GM18517 (cell line): Measurements from ENCODE around the gene ACVR2B.

Experiments
- ATAC-seq: cut with Tn5 transposase; IDR thresholded peaks from one replicate; pipeline ENCODE4 v1.9.1; 2021; ENCODE audit warnings: mild to moderate bottlenecking, moderate library complexity; ENCODE audit not compliant: unreplicated experiment

Gene ACVR2B

GRCh38 chr3:38524141-38524739 lies 70.5 kb downstream of the ACVR2B start:
- no peak for ATAC-seq

- no peak for ATAC-seq
Measured at GRCh38 chr3:38526792-38527191, 73.1 kb downstream of the ACVR2B start.

- ATAC-seq: no peak
Measured at GRCh38 chr3:38528457-38528856, 74.8 kb downstream of the ACVR2B start.

- ATAC-seq: no peak
Measured at GRCh38 chr3:38532529-38532928, 78.8 kb downstream of the ACVR2B start.

GRCh38 chr3:38533285-38533976 lies 79.7 kb downstream of the ACVR2B start:
- no peak for ATAC-seq

DNA sequence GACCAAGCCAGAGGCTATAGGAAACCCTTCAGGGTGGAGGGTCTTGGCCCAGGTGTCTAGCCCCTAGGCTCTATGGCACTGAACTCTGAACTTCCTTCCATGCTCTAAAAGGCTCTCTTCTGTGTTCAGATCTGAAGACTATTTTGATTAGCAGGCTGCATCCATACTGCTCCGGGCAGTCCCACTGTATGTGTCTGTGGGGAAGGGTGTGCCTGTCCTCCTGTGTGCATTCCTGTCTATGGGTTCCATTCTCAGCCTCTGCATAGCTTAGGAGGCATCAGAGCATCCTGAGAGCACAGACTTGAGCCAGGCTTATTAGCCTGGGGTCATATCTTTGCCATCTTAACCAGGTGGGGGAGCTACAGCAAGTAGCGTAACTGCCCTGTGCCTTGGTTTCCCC lies 80.5 kb downstream of the ACVR2B start:
- no peak for ATAC-seq

GRCh38 chr3:38534604-38535003 lies 80.9 kb downstream of the ACVR2B start:
- ATAC-seq: no peak

DNA sequence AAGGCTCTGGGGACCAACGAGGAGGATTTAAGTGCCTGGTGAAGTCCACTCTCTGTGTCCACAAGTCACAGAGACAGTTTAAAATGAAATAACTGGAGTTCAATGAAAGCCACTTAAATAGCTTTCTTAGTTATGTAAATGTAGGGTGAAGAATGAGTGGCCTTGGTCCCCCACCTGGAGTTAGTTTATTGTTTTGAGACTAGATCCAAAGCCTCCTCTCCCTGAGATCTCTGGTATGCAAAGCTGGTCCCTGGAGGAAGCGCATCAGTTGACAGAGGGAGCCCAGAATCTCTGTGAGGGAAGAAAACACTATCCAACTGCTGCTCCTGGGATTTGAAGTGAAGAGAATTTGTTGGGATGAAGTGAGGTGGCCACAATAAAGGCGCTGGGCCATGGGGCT lies 83.0 kb downstream of the ACVR2B start:
- no peak for ATAC-seq

GRCh38 chr3:38538773-38539353 lies 85.2 kb downstream of the ACVR2B start:
- ATAC-seq: no peak

- ATAC-seq: no peak
Measured at GRCh38 chr3:38541806-38542205, 88.1 kb downstream of the ACVR2B start.
